ENCODE measurements around the gene EXOSC1. TPM values are rescaled to one million over a fixed set of nuclear protein-coding genes. Genes with fewer than 3 reads are reported as not detected.
"Not testable (repeated sequence)": the region's sequence is repeated elsewhere in the genome, so short reads cannot be mapped to it uniquely, and the experiment has no call there.

The EXOSC1 gene
- total RNA-seq, 2 experiments from 2014 or later, result 54.9 to 64.0 TPM

GRCh38 chr10:97427571-97428179 is 18.1 kb downstream of the EXOSC1 start:
- peak; percentile 74 for DNase-seq
- peak overlapping the region; percentile 97 for H3K27ac Mint-ChIP-seq
- H3K9me3 Mint-ChIP-seq, result no peaks in the 10 kb centered on the region
- peaks cover 44% of the 10 kb centered on the region for H3K4me1 Mint-ChIP-seq (ENCODE audit: low read depth)
- peaks cover 59% of the 10 kb centered on the region for H3K36me3 Mint-ChIP-seq (ENCODE audit: low read depth)
- no peaks in the 10 kb centered on the region for H3K27me3 Mint-ChIP-seq (ENCODE audit: low read depth)
- intact Hi-C loops (cut with micrococcal nuclease), result loop anchor here (1.0 to 5.0 kb wide), 3 partner anchors 19 to 840 kb away; partner anchors contain the start of genes EXOSC1, TM9SF3 and ZDHHC16
- CTCF ChIA-PET, result interaction anchor here (0.6 to 3.5 kb wide), 8 partner anchors 9 to 149 kb away, joined by 3 to 16 read pairs (median 4); partner anchors contain the start of gene RRP12
- H3K4me3 Mint-ChIP-seq, result peak overlapping the region; percentile 90

- H3K36me3 Mint-ChIP-seq (ENCODE audit: low read depth), result peaks cover 56% of the 10 kb centered on the region
- H3K4me3 Mint-ChIP-seq, result peak overlapping the region; percentile 90
- H3K27me3 Mint-ChIP-seq (ENCODE audit: low read depth), result no peaks in the 10 kb centered on the region
- DNase-seq, result no peak
- intact Hi-C loops (cut with micrococcal nuclease), result loop anchor here (1.0 to 5.0 kb wide), 4 partner anchors 71 to 840 kb away; partner anchors contain the start of genes ARHGAP19, FRAT2, MMS19 and TM9SF3
- peaks cover 44% of the 10 kb centered on the region for H3K4me1 Mint-ChIP-seq (ENCODE audit: low read depth)
- CTCF ChIA-PET, result interaction anchor here (0.6 to 3.5 kb wide), 6 partner anchors 10 to 148 kb away, joined by 3 to 16 read pairs (median 5); no protein-coding TSS in a partner anchor
- H3K27ac Mint-ChIP-seq, result peak overlapping the region; percentile 97
- no peaks in the 10 kb centered on the region for H3K9me3 Mint-ChIP-seq
These were observed 18.8 kb downstream of the EXOSC1 start for GRCh38 chr10:97426776-97427570.

GRCh38 chr10:97425964-97426775 is 19.6 kb downstream of the EXOSC1 start, which contains the start of gene PGAM1:
Gene PGAM1 (plus strand): TSS chr10:97426191. CDS start chr10:97426308, 117 bp downstream.
- Mint-ChIP-seq H3K4me3 (peak within 1 kb of the TSS; percentile 90), H3K27ac (peak within 1 kb of the TSS; percentile 98), H3K4me1 (ENCODE audit: low read depth) (peaks cover 50% of the 10 kb centered on the region), H3K27me3 (ENCODE audit: low read depth) (no peaks in the 10 kb centered on the region), H3K9me3 (no peaks in the 10 kb centered on the region), H3K36me3 (ENCODE audit: low read depth) (peaks cover 50% of the 10 kb centered on the region)
- intact Hi-C loops (cut with micrococcal nuclease), result loop anchor here (1.0 to 5.0 kb wide), 4 partner anchors 72 to 839 kb away; partner anchors contain the start of genes ARHGAP19, FRAT2, MMS19 and TM9SF3
- DNase-seq, result peak; percentile 95
- CTCF ChIA-PET, result interaction anchor here (1.2 to 7.1 kb wide), 2 partner anchors 11 to 18 kb away, joined by 3 to 90 read pairs; no protein-coding TSS in a partner anchor

- peaks cover 57% of the 10 kb centered on the region for H3K4me1 Mint-ChIP-seq (ENCODE audit: low read depth)
- CTCF ChIA-PET, result interaction anchor here (1.5 to 7.1 kb wide), 4 partner anchors 10 to 22 kb away, joined by 4 to 90 read pairs (median 24); partner anchors contain the start of genes EXOSC1, RRP12 and ZDHHC16
These were observed 22.1 kb downstream of the EXOSC1 start for GRCh38 chr10:97423757-97424098.

GRCh38 chr10:97416565-97416964 is 29.2 kb downstream of the EXOSC1 start:
- CTCF ChIA-PET, result interaction anchor here (0.6 to 1.1 kb wide), 2 partner anchors 9 to 225 kb away, joined by 3 to 4 read pairs; no protein-coding TSS in a partner anchor
- Mint-ChIP-seq H3K27ac (peak overlapping the region; percentile 97), H3K36me3 (ENCODE audit: low read depth) (peaks cover 12% of the 10 kb centered on the region), H3K27me3 (ENCODE audit: low read depth) (no peaks in the 10 kb centered on the region), H3K4me1 (ENCODE audit: low read depth) (peaks cover 87% of the 10 kb centered on the region), H3K9me3 (no peaks in the 10 kb centered on the region), H3K4me3 (no peak overlapping the region)
- peak; percentile 56 for DNase-seq
- intact Hi-C loops (cut with micrococcal nuclease), result loop anchor here (10.0 kb wide), 2 partner anchors 582 to 718 kb away; partner anchors contain the start of genes LCOR and R3HCC1L

More at GRCh38 chr10:97423757-97424098, 22.1 kb downstream of the EXOSC1 start:
- H3K4me3 Mint-ChIP-seq, result peak overlapping the region; percentile 90
- peaks cover 32% of the 10 kb centered on the region for H3K36me3 Mint-ChIP-seq (ENCODE audit: low read depth)
- intact Hi-C loops (cut with micrococcal nuclease), result loop anchor here (1.0 kb wide), 3 partner anchors 10 to 22 kb away; partner anchors contain the start of gene RRP12
- H3K27me3 Mint-ChIP-seq (ENCODE audit: low read depth); DNase-seq; H3K9me3 Mint-ChIP-seq: not testable (repeated sequence)
- H3K27ac Mint-ChIP-seq, result peak overlapping the region; percentile 98

GRCh38 chr10:97412891-97413304 is 32.9 kb downstream of the EXOSC1 start:
- H3K4me3 Mint-ChIP-seq, result peak overlapping the region; percentile 49
- DNase-seq, result peak; percentile 88
- H3K9me3 Mint-ChIP-seq, result no peaks in the 10 kb centered on the region
- no peaks in the 10 kb centered on the region for H3K27me3 Mint-ChIP-seq (ENCODE audit: low read depth)
- peak overlapping the region; percentile 87 for H3K27ac Mint-ChIP-seq
- CTCF ChIA-PET, result interaction anchor here (0.9 to 7.5 kb wide), 5 partner anchors 10 to 141 kb away, joined by 3 to 49 read pairs (median 29); partner anchors contain the start of gene RRP12
- H3K4me1 Mint-ChIP-seq (ENCODE audit: low read depth), result peaks cover 52% of the 10 kb centered on the region
- peaks cover 4% of the 10 kb centered on the region for H3K36me3 Mint-ChIP-seq (ENCODE audit: low read depth)
- intact Hi-C loops (cut with micrococcal nuclease), result loop anchor here (1.0 to 10.0 kb wide), 3 partner anchors 10 to 722 kb away; partner anchors contain the start of genes LCOR and R3HCC1L

- intact Hi-C loops (cut with micrococcal nuclease), result loop anchor here (10.0 kb wide), 2 partner anchors 577 to 723 kb away; partner anchors contain the start of genes LCOR and R3HCC1L
- Mint-ChIP-seq H3K9me3 (no peaks in the 10 kb centered on the region), H3K36me3 (ENCODE audit: low read depth) (peaks cover 1% of the 10 kb centered on the region), H3K27me3 (ENCODE audit: low read depth) (no peaks in the 10 kb centered on the region), H3K4me1 (ENCODE audit: low read depth) (peaks cover 45% of the 10 kb centered on the region), H3K4me3 (no peak overlapping the region), H3K27ac (no peak overlapping the region)
- CTCF ChIA-PET, result interaction anchor here (0.6 to 8.0 kb wide), 6 partner anchors 10 to 83 kb away, joined by 3 to 90 read pairs (median 4); partner anchors contain the start of genes PGAM1 and RRP12
- no peak for DNase-seq
These were observed 34.4 kb downstream of the EXOSC1 start for GRCh38 chr10:97411406-97411805.

- Mint-ChIP-seq H3K9me3 (no peaks in the 10 kb centered on the region), H3K36me3 (ENCODE audit: low read depth) (no peaks in the 10 kb centered on the region), H3K4me3 (no peak overlapping the region), H3K4me1 (ENCODE audit: low read depth) (peaks cover 19% of the 10 kb centered on the region), H3K27ac (no peak overlapping the region), H3K27me3 (ENCODE audit: low read depth) (no peaks in the 10 kb centered on the region)
- CTCF ChIA-PET, result interaction anchor here (1.0 to 8.0 kb wide), 15 partner anchors 8 to 236 kb away, joined by 3 to 90 read pairs (median 5); partner anchors contain the start of gene PGAM1
- intact Hi-C loops (cut with micrococcal nuclease), result no loop called here
- DNase-seq, result no peak
These were observed 37.3 kb downstream of the EXOSC1 start for GRCh38 chr10:97408496-97408992.

GRCh38 chr10:97407952-97408248 is 37.9 kb downstream of the EXOSC1 start:
- H3K36me3 Mint-ChIP-seq (ENCODE audit: low read depth), result no peaks in the 10 kb centered on the region
- DNase-seq, result no peak
- no peak overlapping the region for H3K4me3 Mint-ChIP-seq
- no peaks in the 10 kb centered on the region for H3K27me3 Mint-ChIP-seq (ENCODE audit: low read depth)
- H3K27ac Mint-ChIP-seq, result no peak overlapping the region
- intact Hi-C loops (cut with micrococcal nuclease), result loop anchor here (1.0 to 2.0 kb wide), 5 partner anchors 20 to 145 kb away; partner anchors contain the start of genes EXOSC1 and ZDHHC16
- peaks cover 15% of the 10 kb centered on the region for H3K4me1 Mint-ChIP-seq (ENCODE audit: low read depth)
- CTCF ChIA-PET, result interaction anchor here (0.6 to 8.0 kb wide), 19 partner anchors 8 to 344 kb away, joined by 3 to 90 read pairs (median 4); partner anchors contain the start of gene PGAM1
- no peaks in the 10 kb centered on the region for H3K9me3 Mint-ChIP-seq

GRCh38 chr10:97407211-97407951 is 38.4 kb downstream of the EXOSC1 start:
- peak; percentile 75 for DNase-seq
- H3K27me3 Mint-ChIP-seq (ENCODE audit: low read depth), result no peaks in the 10 kb centered on the region
- H3K27ac Mint-ChIP-seq, result peak overlapping the region; percentile 25
- no peaks in the 10 kb centered on the region for H3K36me3 Mint-ChIP-seq (ENCODE audit: low read depth)
- peaks cover 10% of the 10 kb centered on the region for H3K4me1 Mint-ChIP-seq (ENCODE audit: low read depth)
- intact Hi-C loops (cut with micrococcal nuclease), result loop anchor here (1.0 to 2.0 kb wide), 5 partner anchors 21 to 146 kb away; partner anchors contain the start of genes EXOSC1 and ZDHHC16
- CTCF ChIA-PET, result interaction anchor here (0.6 to 8.0 kb wide), 24 partner anchors 9 to 344 kb away, joined by 3 to 90 read pairs (median 6); partner anchors contain the start of gene PGAM1
- H3K9me3 Mint-ChIP-seq, result no peaks in the 10 kb centered on the region
- no peak overlapping the region for H3K4me3 Mint-ChIP-seq
